Lower leg skin (tissue), 4 donors: ENCODE measurements around the gene HSD17B12. TPM values are rescaled to one million over a fixed set of nuclear protein-coding genes. Genes with fewer than 3 reads are reported as not detected.

Source experiments
- DNase-seq, 2 donors: peaks; one replicate each; pipeline ENCODE4 v3.0.0-alpha.2; 2019; ENCODE audit warnings: low spot score in 2 of 2
- H3K4me3 ChIP-seq: fragments of 200-600 bp; sonication (generic); 2 replicates; pipeline ENCODE4 v1.5.1; 2017; ENCODE audit warnings: mild to moderate bottlenecking, low read depth; ENCODE audit not compliant: poor library complexity, severe bottlenecking
- POLR2A ChIP-seq, 2 donors: fragments of 450-650 bp; IDR thresholded peaks; one replicate each; pipeline ENCODE4 v1.6.1; 2016 to 2017; ENCODE audit warnings: antibody characterized with exemption in 2 of 2, mild to moderate bottlenecking in 1 of 2, moderate library complexity in 1 of 2
- WGBS, 2 donors: methylation state at CpG; one replicate each; pipeline ENCODE4 v1.1.5; 2018; 5-methylcytosine and 5-hydroxymethylcytosine counted together
- intact Hi-C: fragments of 100-400 bp; cut with DNase I; formaldehyde crosslinking; loops from one replicate; pipeline ENCODE4 v1.15.0; 2023; ENCODE audit warnings: low total_unique reads
- total RNA-seq, 4 donors: library from RNA; depleted of rRNA; stranded (reverse); fragments of >200 nt; gene quantifications; one replicate each; pipeline ENCODE4 v1.1.0, GENCODE V29; 2016
- TF ChIP-seq, protein P1 (sequence below), 3 donors: fragments of 450-650 bp; IDR thresholded peaks; one replicate each; pipeline ENCODE4 v1.5.1; 2016; ENCODE audit warnings: antibody characterized with exemption in 3 of 3, mild to moderate bottlenecking in 3 of 3, moderate library complexity in 2 of 3

Gene HSD17B12
- total RNA-seq, 4 donors from 2014 or later, result 32.0 to 69.7 (median 46.6) TPM

DNA sequence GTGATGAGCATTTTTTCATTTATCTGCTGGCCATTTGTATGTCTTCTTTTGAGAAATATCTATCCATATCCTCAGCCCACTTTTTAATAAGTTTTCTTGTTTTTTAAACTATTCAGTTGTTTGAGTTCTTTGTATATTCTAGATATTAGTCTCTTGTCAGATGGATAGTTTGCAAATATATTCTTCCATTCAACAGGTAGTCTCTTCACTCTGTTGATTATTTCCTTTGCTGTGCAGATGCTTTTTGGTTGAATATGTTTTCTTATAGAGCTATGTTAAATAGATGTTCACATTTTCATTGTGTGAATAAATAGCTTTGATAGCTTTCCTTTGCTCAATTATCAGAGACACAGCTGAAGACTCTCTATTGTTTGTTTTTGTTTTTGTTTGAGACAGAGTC is 131.9 kb downstream of the HSD17B12 start:
- TF ChIP-seq POLR2A (IDR thresholded peaks at IDR 0.05), result no peak
- TF ChIP-seq, protein P1, sequence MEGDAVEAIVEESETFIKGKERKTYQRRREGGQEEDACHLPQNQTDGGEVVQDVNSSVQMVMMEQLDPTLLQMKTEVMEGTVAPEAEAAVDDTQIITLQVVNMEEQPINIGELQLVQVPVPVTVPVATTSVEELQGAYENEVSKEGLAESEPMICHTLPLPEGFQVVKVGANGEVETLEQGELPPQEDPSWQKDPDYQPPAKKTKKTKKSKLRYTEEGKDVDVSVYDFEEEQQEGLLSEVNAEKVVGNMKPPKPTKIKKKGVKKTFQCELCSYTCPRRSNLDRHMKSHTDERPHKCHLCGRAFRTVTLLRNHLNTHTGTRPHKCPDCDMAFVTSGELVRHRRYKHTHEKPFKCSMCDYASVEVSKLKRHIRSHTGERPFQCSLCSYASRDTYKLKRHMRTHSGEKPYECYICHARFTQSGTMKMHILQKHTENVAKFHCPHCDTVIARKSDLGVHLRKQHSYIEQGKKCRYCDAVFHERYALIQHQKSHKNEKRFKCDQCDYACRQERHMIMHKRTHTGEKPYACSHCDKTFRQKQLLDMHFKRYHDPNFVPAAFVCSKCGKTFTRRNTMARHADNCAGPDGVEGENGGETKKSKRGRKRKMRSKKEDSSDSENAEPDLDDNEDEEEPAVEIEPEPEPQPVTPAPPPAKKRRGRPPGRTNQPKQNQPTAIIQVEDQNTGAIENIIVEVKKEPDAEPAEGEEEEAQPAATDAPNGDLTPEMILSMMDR (IDR thresholded peaks at IDR 0.05), result no peak
- no peak overlapping the region for H3K4me3 ChIP-seq
- intact Hi-C loops, result no loop called here
- DNase-seq, result no peak

GRCh38 chr11:43818220-43818619 is 137.7 kb downstream of the HSD17B12 start:
- DNase-seq, result no peak
- TF ChIP-seq POLR2A (IDR thresholded peaks at IDR 0.05), result no peak
- TF ChIP-seq, protein P1 (IDR thresholded peaks at IDR 0.05), result no peak
- WGBS, 2 donors, result 50 to 62% methylated on average over 1 of the region's 1 CpG
- intact Hi-C loops, result no loop called here
- no peak overlapping the region for H3K4me3 ChIP-seq

DNA sequence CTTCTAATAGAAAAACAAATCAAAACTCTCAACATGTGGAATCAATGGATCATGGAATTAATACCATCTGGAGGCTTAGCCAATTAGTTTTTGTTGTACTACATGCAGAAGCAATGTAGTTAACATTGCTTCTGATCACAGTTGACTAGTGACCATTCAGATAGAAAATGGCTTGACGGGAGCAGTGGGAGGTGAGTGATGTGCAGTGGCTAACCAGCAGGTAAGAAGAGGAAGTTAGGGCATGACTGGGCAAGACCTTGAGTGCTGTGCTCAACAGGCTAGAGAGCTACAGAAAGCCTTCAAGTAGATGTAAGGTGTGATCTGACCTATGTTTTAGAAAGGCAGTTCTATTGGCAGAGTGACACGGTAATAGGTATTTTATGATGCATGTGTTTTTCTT is 139.4 kb downstream of the HSD17B12 start:
- TF ChIP-seq, protein P1 (IDR thresholded peaks at IDR 0.05), result no peak
- no peak for TF ChIP-seq POLR2A (IDR thresholded peaks at IDR 0.05)
- DNase-seq, result no peak
- no peak overlapping the region for H3K4me3 ChIP-seq
- WGBS, 2 donors, result 91 to 96% methylated on average over 2 of the region's 2 CpGs
- intact Hi-C loops, result no loop called here

GRCh38 chr11:43823316-43823715 is 142.8 kb downstream of the HSD17B12 start:
- 95 to 98% methylated on average over 6 of the region's 6 CpGs for WGBS, 2 donors
- intact Hi-C loops, result no loop called here
- TF ChIP-seq POLR2A (IDR thresholded peaks at IDR 0.05), result no peak
- TF ChIP-seq, protein P1 (IDR thresholded peaks at IDR 0.05), result no peak
- no peak for DNase-seq
- H3K4me3 ChIP-seq, result no peak overlapping the region

DNA sequence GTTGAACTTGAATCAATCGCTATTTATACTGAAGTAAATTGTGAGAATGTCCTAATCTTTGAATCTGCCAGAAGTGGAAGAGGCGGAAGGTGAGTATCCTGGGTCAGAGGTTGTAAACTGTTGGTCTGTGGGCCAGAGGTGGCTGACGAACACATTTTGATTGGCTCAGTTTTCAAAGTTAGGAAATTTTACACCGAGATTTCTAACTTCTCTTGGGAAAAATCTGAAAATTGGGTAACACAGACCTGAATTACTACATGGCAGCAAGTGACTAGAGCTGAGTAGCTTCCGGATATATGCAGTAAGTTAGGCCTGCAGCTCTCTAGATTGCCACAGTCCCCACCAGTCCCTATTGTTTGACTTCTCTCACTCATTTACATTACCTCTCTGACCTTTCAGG is 143.3 kb downstream of the HSD17B12 start:
- 96 to 97% methylated on average over 5 of the region's 5 CpGs for WGBS, 2 donors
- TF ChIP-seq POLR2A (IDR thresholded peaks at IDR 0.05), result no peak
- TF ChIP-seq, protein P1 (IDR thresholded peaks at IDR 0.05), result no peak
- DNase-seq, result no peak
- intact Hi-C loops, result no loop called here
- no peak overlapping the region for H3K4me3 ChIP-seq

DNA sequence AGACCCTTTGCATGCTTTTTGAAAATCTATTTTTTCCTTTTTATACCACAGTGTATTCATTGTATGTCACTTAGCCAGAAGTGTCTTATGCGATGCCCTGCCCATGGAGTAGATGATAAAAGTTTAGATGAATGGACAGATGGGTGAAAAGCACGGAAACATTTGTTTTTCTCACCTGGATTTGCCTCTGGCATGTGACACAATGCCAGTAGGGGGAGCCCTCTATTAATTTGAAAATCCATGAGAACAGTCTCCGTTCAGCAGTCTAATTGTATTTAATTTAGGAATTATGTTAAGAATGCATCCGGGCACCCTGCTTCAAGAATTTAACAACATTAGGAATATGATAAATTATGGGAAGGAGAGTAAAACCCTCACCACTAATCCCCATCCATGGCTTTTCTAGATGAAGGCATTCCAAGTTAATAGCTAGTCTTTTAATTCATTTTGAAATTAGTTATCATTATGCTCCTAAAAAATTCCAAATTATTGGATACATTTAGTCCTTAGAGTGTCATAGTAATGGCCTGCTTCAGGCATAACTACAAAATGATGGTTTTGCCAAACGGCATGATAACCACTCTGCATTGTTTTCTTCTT is 144.8 kb downstream of the HSD17B12 start:
- TF ChIP-seq POLR2A (IDR thresholded peaks at IDR 0.05), result no peak
- TF ChIP-seq, protein P1 (IDR thresholded peaks at IDR 0.05), result no peak
- intact Hi-C loops, result no loop called here
- no peak for DNase-seq
- WGBS, 2 donors, result 67 to 76% methylated on average over 5 of the region's 5 CpGs
- H3K4me3 ChIP-seq, result no peak overlapping the region
